Inflammatory macrophage treated with lipopolysaccharide for 4 hours (primary cell): Measurements from ENCODE around the gene MIR17HG.

Source experiments
- DNase-seq: peaks from one replicate; pipeline ENCODE4 v3.0.0-alpha.2; 2020

The MIR17HG gene

GRCh38 chr13:91369441-91369831 lies 21.9 kb downstream of the MIR17HG start:
- DNase-seq = no peak

GRCh38 chr13:91370501-91370900 lies 23.0 kb downstream of the MIR17HG start:
- no peak for DNase-seq

GRCh38 chr13:91372911-91373310 lies 25.4 kb downstream of the MIR17HG start:
- no peak for DNase-seq

GRCh38 chr13:91375116-91375729 lies 27.7 kb downstream of the MIR17HG start:
- peak; percentile 37 for DNase-seq

- DNase-seq = peak; percentile 39
These were observed 33.9 kb downstream of the MIR17HG start for GRCh38 chr13:91381371-91381770.

GRCh38 chr13:91383836-91384235 lies 36.3 kb downstream of the MIR17HG start:
- DNase-seq = no peak

- no peak for DNase-seq
These were observed 37.4 kb downstream of the MIR17HG start for GRCh38 chr13:91384896-91385295.

- DNase-seq = no peak
These were observed 41.7 kb downstream of the MIR17HG start for GRCh38 chr13:91389186-91389585.

- no peak for DNase-seq
These were observed 50.1 kb downstream of the MIR17HG start for GRCh38 chr13:91397595-91397994.

GRCh38 chr13:91398413-91399188 lies 51.1 kb downstream of the MIR17HG start, which contains the start of gene GPC5:
Gene GPC5 (plus strand): TSS chr13:91398621.
- peak; percentile 76 for DNase-seq

- no peak for DNase-seq
These were observed 51.9 kb downstream of the MIR17HG start for GRCh38 chr13:91399189-91400062.

- no peak for DNase-seq
These were observed 52.5 kb downstream of the MIR17HG start for GRCh38 chr13:91400063-91400399.

- no peak for DNase-seq
These were observed 53.2 kb downstream of the MIR17HG start for GRCh38 chr13:91400671-91401070.

GRCh38 chr13:91401920-91402319 lies 54.4 kb downstream of the MIR17HG start:
- DNase-seq = peak; percentile 11
